WERI-Rb-1 (cell line): ENCODE data around the gene RBM44.

Experiments used
- DNase-seq: peaks from one replicate; pipeline ENCODE4 v3.0.0-alpha.2; 2020
- H3K27ac ChIP-seq: fragments of 250-450 bp; sonication (Bioruptor Pico); 2 replicates; pipeline ENCODE4 v1.5.1; 2020; ENCODE audit warnings: mild to moderate bottlenecking, moderate library complexity
- H3K27me3 ChIP-seq: fragments of 250-450 bp; sonication (Bioruptor Pico); 2 replicates; pipeline ENCODE4 v1.5.1; 2021; ENCODE audit warnings: mild to moderate bottlenecking, low read depth, moderate library complexity; ENCODE audit not compliant: insufficient read depth, severe bottlenecking
- H3K36me3 ChIP-seq: fragments of 250-450 bp; sonication (Bioruptor Pico); 2 replicates; pipeline ENCODE4 v1.5.1; 2020; ENCODE audit warnings: mild to moderate bottlenecking, moderate library complexity
- H3K4me3 ChIP-seq: 2 replicates; pipeline ENCODE4 v1.5.1; 2011; ENCODE audit warnings: low read depth, mild to moderate bottlenecking, control low read depth, low read length
- H3K9me3 ChIP-seq: fragments of 250-450 bp; sonication (Bioruptor Pico); 2 replicates; pipeline ENCODE4 v1.5.1; 2021; ENCODE audit warnings: mild to moderate bottlenecking, moderate library complexity; ENCODE audit not compliant: severe bottlenecking
- CTCF ChIP-seq: IDR thresholded peaks from 2 replicates; pipeline ENCODE4 v1.5.1; 2011; ENCODE audit warnings: low read depth, mild to moderate bottlenecking, control low read depth, inconsistent platforms, low read length

Gene RBM44

GRCh38 chr2:237860273-237860935 is 61.8 kb downstream of the RBM44 start:
- no peaks in the 10 kb centered on the region for H3K27me3 ChIP-seq
- DNase-seq: no peak
- no peak overlapping the region for H3K27ac ChIP-seq
- no peaks in the 10 kb centered on the region for H3K36me3 ChIP-seq
- H3K4me3 ChIP-seq: peak overlapping the region; percentile 36
- H3K9me3 ChIP-seq: no peaks in the 10 kb centered on the region
- no peak for TF ChIP-seq CTCF

- H3K4me3 ChIP-seq: no peak overlapping the region
- no peaks in the 10 kb centered on the region for H3K9me3 ChIP-seq
- TF ChIP-seq CTCF: no peak
- H3K27me3 ChIP-seq: no peaks in the 10 kb centered on the region
- H3K27ac ChIP-seq: no peak overlapping the region
- DNase-seq: no peak
- no peaks in the 10 kb centered on the region for H3K36me3 ChIP-seq
Observed at GRCh38 chr2:237861875-237862527, 63.4 kb downstream of the RBM44 start.

- no peaks in the 10 kb centered on the region for H3K27me3 ChIP-seq
- H3K9me3 ChIP-seq: no peaks in the 10 kb centered on the region
- no peaks in the 10 kb centered on the region for H3K36me3 ChIP-seq
- no peak for TF ChIP-seq CTCF
- no peak overlapping the region for H3K27ac ChIP-seq
- H3K4me3 ChIP-seq: no peak overlapping the region
- DNase-seq: no peak
Observed at GRCh38 chr2:237862528-237862895, 63.9 kb downstream of the RBM44 start.

- H3K27me3 ChIP-seq: no peaks in the 10 kb centered on the region
- no peaks in the 10 kb centered on the region for H3K9me3 ChIP-seq
- DNase-seq: no peak
- no peak overlapping the region for H3K27ac ChIP-seq
- H3K4me3 ChIP-seq: no peak overlapping the region
- H3K36me3 ChIP-seq: no peaks in the 10 kb centered on the region
- TF ChIP-seq CTCF: no peak
Observed at GRCh38 chr2:237863102-237863511, 64.5 kb downstream of the RBM44 start.

- H3K9me3 ChIP-seq: no peaks in the 10 kb centered on the region
- H3K27ac ChIP-seq: no peak overlapping the region
- H3K4me3 ChIP-seq: no peak overlapping the region
- no peak for TF ChIP-seq CTCF
- no peak for DNase-seq
- H3K27me3 ChIP-seq: no peaks in the 10 kb centered on the region
- H3K36me3 ChIP-seq: no peaks in the 10 kb centered on the region
Observed at GRCh38 chr2:237863689-237864443, 65.3 kb downstream of the RBM44 start.
